Keratinocyte (primary cell): Measurements from ENCODE around the gene PEAK3.

Source experiments
- EZH2 ChIP-seq: IDR thresholded peaks from one replicate; pipeline ENCODE4 v1.6.1; 2012; ENCODE audit warnings: inconsistent platforms, mild to moderate bottlenecking, low read length, moderate library complexity
- TF ChIP-seq, protein P1 (sequence below), 3 experiments: IDR thresholded peaks in 1 of 3; conservative IDR thresholded peaks in 1 of 3; optimal IDR thresholded peaks in 1 of 3; 2 replicates in 2 of 3; 3 replicates in 1 of 3; pipeline versions ENCODE3 to v1.5.1; 2011; ENCODE audit warnings: low read length in 3 of 3, mild to moderate bottlenecking in 3 of 3, moderate library complexity in 2 of 3, control low read depth in 1 of 3, inconsistent platforms in 1 of 3; ENCODE audit not compliant: insufficient read depth in 2 of 3; ENCODE audit errors: extremely low read depth in 1 of 3

DNA sequence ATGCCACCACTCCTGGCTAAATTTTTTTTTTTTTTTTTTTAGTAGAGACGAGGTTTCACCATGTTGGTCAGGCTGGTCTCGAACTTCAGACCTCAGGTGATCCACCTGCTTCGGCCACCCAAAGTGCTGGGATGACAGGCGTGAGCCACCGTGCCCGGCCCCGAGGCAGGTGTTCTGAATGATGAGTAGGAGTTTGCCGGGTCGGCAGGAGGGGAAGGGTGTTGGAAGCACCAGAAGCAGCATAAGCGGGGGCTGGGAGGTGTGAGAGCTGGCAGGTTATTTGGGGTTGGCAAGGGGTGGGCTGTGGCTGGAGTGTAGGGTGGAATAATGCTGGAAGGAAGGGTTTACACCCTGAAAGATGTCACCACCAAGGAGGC is 48.3 kb upstream of the PEAK3 start:
- TF ChIP-seq, protein P1, sequence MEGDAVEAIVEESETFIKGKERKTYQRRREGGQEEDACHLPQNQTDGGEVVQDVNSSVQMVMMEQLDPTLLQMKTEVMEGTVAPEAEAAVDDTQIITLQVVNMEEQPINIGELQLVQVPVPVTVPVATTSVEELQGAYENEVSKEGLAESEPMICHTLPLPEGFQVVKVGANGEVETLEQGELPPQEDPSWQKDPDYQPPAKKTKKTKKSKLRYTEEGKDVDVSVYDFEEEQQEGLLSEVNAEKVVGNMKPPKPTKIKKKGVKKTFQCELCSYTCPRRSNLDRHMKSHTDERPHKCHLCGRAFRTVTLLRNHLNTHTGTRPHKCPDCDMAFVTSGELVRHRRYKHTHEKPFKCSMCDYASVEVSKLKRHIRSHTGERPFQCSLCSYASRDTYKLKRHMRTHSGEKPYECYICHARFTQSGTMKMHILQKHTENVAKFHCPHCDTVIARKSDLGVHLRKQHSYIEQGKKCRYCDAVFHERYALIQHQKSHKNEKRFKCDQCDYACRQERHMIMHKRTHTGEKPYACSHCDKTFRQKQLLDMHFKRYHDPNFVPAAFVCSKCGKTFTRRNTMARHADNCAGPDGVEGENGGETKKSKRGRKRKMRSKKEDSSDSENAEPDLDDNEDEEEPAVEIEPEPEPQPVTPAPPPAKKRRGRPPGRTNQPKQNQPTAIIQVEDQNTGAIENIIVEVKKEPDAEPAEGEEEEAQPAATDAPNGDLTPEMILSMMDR (optimal IDR thresholded peaks at IDR 0.05 in 1 of 3, IDR thresholded peaks at IDR 0.05 in 1 of 3, conservative IDR thresholded peaks at IDR 0.05 in 1 of 3; ENCODE audit: extremely low read depth in 1 of 3, insufficient read depth in 2 of 3, low read length in 3 of 3) = no peak
- TF ChIP-seq EZH2 = no peak
